ENCODE data around the gene SOAT1.

DNA sequence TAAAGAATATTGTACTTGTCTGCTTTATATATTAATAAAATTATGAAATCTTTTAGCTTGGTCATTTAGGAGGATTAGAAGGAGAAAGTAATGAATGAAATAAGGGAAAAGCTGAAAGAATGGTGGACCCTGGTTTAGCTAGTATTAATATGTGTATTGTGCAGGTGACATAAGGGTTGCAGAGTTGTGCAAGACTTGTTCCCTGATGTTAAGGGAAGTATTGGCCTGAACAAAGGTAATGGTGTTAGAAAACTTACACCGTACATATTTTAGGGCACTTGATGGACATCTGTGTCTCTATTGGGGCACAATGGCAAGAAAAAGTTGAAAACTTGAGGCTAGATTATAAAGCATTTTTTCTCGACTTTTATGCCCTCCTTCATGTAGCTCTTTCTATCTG, 32.2 kb downstream of the SOAT1 start:
- 0 out of 2 replicates have a peak, but pooled peaks have one; percentile 9 for TF ChIP-seq CEBPB (IDR thresholded peaks at IDR 0.05)
- TF ChIP-seq, protein P1, sequence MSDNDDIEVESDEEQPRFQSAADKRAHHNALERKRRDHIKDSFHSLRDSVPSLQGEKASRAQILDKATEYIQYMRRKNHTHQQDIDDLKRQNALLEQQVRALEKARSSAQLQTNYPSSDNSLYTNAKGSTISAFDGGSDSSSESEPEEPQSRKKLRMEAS (IDR thresholded peaks at IDR 0.05), result no peak
- no peak for TF ChIP-seq TEAD4 (IDR thresholded peaks at IDR 0.05)
- TF ChIP-seq FOXM1 (IDR thresholded peaks at IDR 0.05; ENCODE audit: borderline replicate concordance, low read depth), result no peak
